AG09309 (cell line): Measurements from ENCODE around the gene TP53I13.
"Not testable (repeated sequence)": the region's sequence is repeated elsewhere in the genome, so short reads cannot be mapped to it uniquely, and the experiment has no call there.

Experiments used
- DNase-seq: peaks from one replicate; pipeline ENCODE4 v3.0.0-alpha.2; 2010; ENCODE audit warnings: low read depth
- H3K4me3 ChIP-seq: 2 replicates; pipeline ENCODE4 v1.5.1; 2011; ENCODE audit warnings: mild to moderate bottlenecking, low read depth, low read length, moderate library complexity; ENCODE audit not compliant: control insufficient read depth
- CTCF ChIP-seq: IDR thresholded peaks from 2 replicates; pipeline ENCODE4 v1.5.1; 2011; ENCODE audit warnings: mild to moderate bottlenecking, low read depth, low read length, inconsistent platforms; ENCODE audit not compliant: insufficient read depth, control insufficient read depth; ENCODE audit errors: missing control alignments

TP53I13 gene

GRCh38 chr17:29546830-29547229 lies 21.7 kb upstream of the TP53I13 start:
- DNase-seq, result no peak
- H3K4me3 ChIP-seq, result no peak overlapping the region
- no peak for TF ChIP-seq CTCF

GRCh38 chr17:29549177-29549923 lies 19.2 kb upstream of the TP53I13 start:
- H3K4me3 ChIP-seq, result no peak overlapping the region
- DNase-seq, result no peak
- TF ChIP-seq CTCF, result no peak

- no peak for DNase-seq
- TF ChIP-seq CTCF, result no peak
- no peak overlapping the region for H3K4me3 ChIP-seq
Measured at GRCh38 chr17:29555840-29556239, 12.7 kb upstream of the TP53I13 start.

GRCh38 chr17:29557085-29557738 lies 11.3 kb upstream of the TP53I13 start:
- H3K4me3 ChIP-seq, result no peak overlapping the region
- DNase-seq, result no peak
- no peak for TF ChIP-seq CTCF

GRCh38 chr17:29557739-29558116 lies 10.8 kb upstream of the TP53I13 start:
- no peak for DNase-seq
- TF ChIP-seq CTCF, result no peak

GRCh38 chr17:29558139-29558538 lies 10.4 kb upstream of the TP53I13 start:
- not testable (repeated sequence) for DNase-seq, H3K4me3 ChIP-seq

More at GRCh38 chr17:29557739-29558116, 10.8 kb upstream of the TP53I13 start:
- no peak overlapping the region for H3K4me3 ChIP-seq

- no peak for DNase-seq
- no peak overlapping the region for H3K4me3 ChIP-seq
- no peak for TF ChIP-seq CTCF
Measured at GRCh38 chr17:29559640-29560039, 8.9 kb upstream of the TP53I13 start.
